Astrocyte (in vitro differentiated cells and primary cell): ENCODE results near the gene FBXO3. TPM values are rescaled to one million over a fixed set of nuclear protein-coding genes. Genes with fewer than 3 reads are reported as not detected.

ENCODE experiments used
- DNase-seq: peaks from one replicate; pipeline ENCODE4 v3.0.0-alpha.2; 2010; ENCODE audit warnings: low read depth
- FAIRE-seq: peaks from 2 replicates; lab custom pipeline; 2011; peaks lifted over from hg19 to GRCh38; lab: Jason Lieb, UNC
- H2AFZ ChIP-seq: 2 replicates; pipeline ENCODE4 v1.6.0; 2012; ENCODE audit warnings: low read depth, low read length, inconsistent platforms
- H3K27ac ChIP-seq: 2 replicates; pipeline ENCODE4 v1.5.1; 2011; ENCODE audit warnings: low read depth, low read length, inconsistent platforms
- H3K27me3 ChIP-seq: 2 replicates; pipeline ENCODE4 v1.6.0; 2011; ENCODE audit warnings: low read length, inconsistent platforms; ENCODE audit not compliant: insufficient read depth
- H3K36me3 ChIP-seq: 2 replicates; pipeline ENCODE4 v1.5.1; 2011; ENCODE audit warnings: low read length, inconsistent platforms; ENCODE audit not compliant: insufficient read depth
- H3K4me1 ChIP-seq: 2 replicates; pipeline ENCODE4 v1.5.1; 2011; ENCODE audit warnings: low read length, inconsistent platforms; ENCODE audit not compliant: insufficient read depth
- H3K4me2 ChIP-seq: 2 replicates; pipeline ENCODE4 v1.6.0; 2012; ENCODE audit warnings: low read length, inconsistent platforms
- H3K4me3 ChIP-seq: 2 replicates; pipeline ENCODE4 v1.5.1; 2011; ENCODE audit warnings: low read depth, mild to moderate bottlenecking, low read length, inconsistent platforms; ENCODE audit not compliant: insufficient read depth
- H3K79me2 ChIP-seq: 2 replicates; pipeline ENCODE4 v1.6.0; 2012; ENCODE audit warnings: mild to moderate bottlenecking, low read length, inconsistent platforms; ENCODE audit not compliant: insufficient read depth
- H3K9ac ChIP-seq: 2 replicates; pipeline ENCODE4 v1.6.0; 2012; ENCODE audit warnings: mild to moderate bottlenecking, low read length, inconsistent platforms
- H3K9me3 ChIP-seq: 2 replicates; pipeline ENCODE4 v1.5.1; 2012; ENCODE audit warnings: low read depth, mild to moderate bottlenecking, low read length, inconsistent platforms; ENCODE audit not compliant: insufficient read depth
- H4K20me1 ChIP-seq: 2 replicates; pipeline ENCODE4 v1.6.0; 2012; ENCODE audit warnings: low read length, inconsistent platforms; ENCODE audit not compliant: insufficient read depth
- H3K27ac Mint-ChIP-seq: one replicate; pipeline ENCODE4 v1.8.0; 2021; ENCODE audit warnings: mild to moderate bottlenecking, mixed read lengths; ENCODE audit not compliant: unreplicated experiment
- H3K27me3 Mint-ChIP-seq: one replicate; pipeline ENCODE4 v1.8.0; 2021; ENCODE audit warnings: low read depth, mixed read lengths; ENCODE audit not compliant: unreplicated experiment
- H3K36me3 Mint-ChIP-seq: one replicate; pipeline ENCODE4 v1.8.0; 2021; ENCODE audit warnings: low read depth, mixed read lengths; ENCODE audit not compliant: unreplicated experiment
- H3K4me1 Mint-ChIP-seq: one replicate; pipeline ENCODE4 v1.8.0; 2021; ENCODE audit warnings: low read depth, mixed read lengths; ENCODE audit not compliant: unreplicated experiment
- H3K4me3 Mint-ChIP-seq: one replicate; pipeline ENCODE4 v1.8.0; 2021; ENCODE audit warnings: mild to moderate bottlenecking, moderate library complexity, mixed read lengths; ENCODE audit not compliant: unreplicated experiment
- H3K9me3 Mint-ChIP-seq: one replicate; pipeline ENCODE4 v1.8.0; 2021; ENCODE audit warnings: mild to moderate bottlenecking, mixed read lengths; ENCODE audit not compliant: unreplicated experiment
- EZH2 ChIP-seq: IDR thresholded peaks from 2 replicates; pipeline ENCODE4 v1.6.1; 2012; ENCODE audit warnings: mild to moderate bottlenecking, low read length, inconsistent platforms; ENCODE audit not compliant: insufficient read depth
- total RNA-seq: library from RNA; stranded (reverse); gene quantifications from 2 replicates; pipeline ENCODE4 v1.2.1, GENCODE V29; 2021
- TF ChIP-seq, protein P1 (sequence below): IDR thresholded peaks from 2 replicates; pipeline ENCODE4 v1.5.1; 2011; ENCODE audit warnings: low read depth, mild to moderate bottlenecking, inconsistent platforms, low read length, moderate library complexity; ENCODE audit not compliant: insufficient read depth

Gene FBXO3
- total RNA-seq, 1 donor from 2014 or later: 23.5 TPM

DNA sequence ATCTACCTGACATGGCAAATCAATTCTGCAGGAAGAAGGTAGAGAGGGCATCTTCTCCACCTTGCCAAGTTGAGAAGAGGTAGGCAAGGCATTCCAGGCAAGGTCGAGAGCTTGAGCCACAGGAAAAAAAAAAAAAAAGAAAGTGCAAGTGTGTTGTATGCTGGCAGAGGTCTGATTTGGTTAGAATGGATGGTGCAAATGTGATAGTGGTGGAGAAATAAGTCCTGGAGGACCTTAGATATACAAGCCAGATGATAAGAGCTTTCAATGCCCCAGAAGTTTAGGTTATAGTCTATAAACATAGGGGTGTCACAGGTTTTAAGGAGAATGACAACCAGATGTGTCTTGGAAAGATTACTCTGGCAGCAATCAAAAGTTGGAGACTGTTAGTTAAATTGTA lies 1.4 kb downstream of the FBXO3 start:
- peaks cover 17% of the 10 kb centered on the region for H3K4me1 ChIP-seq
- Mint-ChIP-seq H3K27ac (peak overlapping the region; percentile 2), H3K36me3 (no peaks in the 10 kb centered on the region), H3K4me1 (peaks cover 10% of the 10 kb centered on the region), H3K4me3 (peak overlapping the region; percentile 96), H3K27me3 (no peaks in the 10 kb centered on the region), H3K9me3 (no peaks in the 10 kb centered on the region)
- peak overlapping the region; percentile 85 for H3K4me3 ChIP-seq
- H3K9ac ChIP-seq: no peak overlapping the region
- no peak overlapping the region for H2AFZ ChIP-seq
- peaks cover 5% of the 10 kb centered on the region for H3K36me3 ChIP-seq
- H3K9me3 ChIP-seq: no peaks in the 10 kb centered on the region
- H3K27me3 ChIP-seq: no peaks in the 10 kb centered on the region
- H3K4me2 ChIP-seq: peak overlapping the region; percentile 100
- FAIRE-seq (peak; percentile 29), DNase-seq (no peak)
- no peak overlapping the region for H3K27ac ChIP-seq
- H4K20me1 ChIP-seq: peaks cover 29% of the 10 kb centered on the region
- no peak for TF ChIP-seq EZH2
- TF ChIP-seq, protein P1, sequence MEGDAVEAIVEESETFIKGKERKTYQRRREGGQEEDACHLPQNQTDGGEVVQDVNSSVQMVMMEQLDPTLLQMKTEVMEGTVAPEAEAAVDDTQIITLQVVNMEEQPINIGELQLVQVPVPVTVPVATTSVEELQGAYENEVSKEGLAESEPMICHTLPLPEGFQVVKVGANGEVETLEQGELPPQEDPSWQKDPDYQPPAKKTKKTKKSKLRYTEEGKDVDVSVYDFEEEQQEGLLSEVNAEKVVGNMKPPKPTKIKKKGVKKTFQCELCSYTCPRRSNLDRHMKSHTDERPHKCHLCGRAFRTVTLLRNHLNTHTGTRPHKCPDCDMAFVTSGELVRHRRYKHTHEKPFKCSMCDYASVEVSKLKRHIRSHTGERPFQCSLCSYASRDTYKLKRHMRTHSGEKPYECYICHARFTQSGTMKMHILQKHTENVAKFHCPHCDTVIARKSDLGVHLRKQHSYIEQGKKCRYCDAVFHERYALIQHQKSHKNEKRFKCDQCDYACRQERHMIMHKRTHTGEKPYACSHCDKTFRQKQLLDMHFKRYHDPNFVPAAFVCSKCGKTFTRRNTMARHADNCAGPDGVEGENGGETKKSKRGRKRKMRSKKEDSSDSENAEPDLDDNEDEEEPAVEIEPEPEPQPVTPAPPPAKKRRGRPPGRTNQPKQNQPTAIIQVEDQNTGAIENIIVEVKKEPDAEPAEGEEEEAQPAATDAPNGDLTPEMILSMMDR: no peak
- peaks cover 31% of the 10 kb centered on the region for H3K79me2 ChIP-seq

GRCh38 chr11:33772300-33772699 lies 2.0 kb downstream of the FBXO3 start:
- Mint-ChIP-seq H3K4me1 (peaks cover 10% of the 10 kb centered on the region), H3K4me3 (peak overlapping the region; percentile 96), H3K27me3 (no peaks in the 10 kb centered on the region), H3K9me3 (no peaks in the 10 kb centered on the region), H3K36me3 (no peaks in the 10 kb centered on the region), H3K27ac (peak overlapping the region; percentile 2)
- Histone ChIP-seq H3K36me3 (peaks cover 5% of the 10 kb centered on the region), H3K9ac (no peak overlapping the region), H2AFZ (no peak overlapping the region), H3K27me3 (no peaks in the 10 kb centered on the region), H3K4me3 (no peak overlapping the region), H3K4me2 (peak overlapping the region; percentile 43), H3K9me3 (no peaks in the 10 kb centered on the region), H4K20me1 (peaks cover 29% of the 10 kb centered on the region), H3K4me1 (peaks cover 17% of the 10 kb centered on the region), H3K79me2 (peaks cover 31% of the 10 kb centered on the region), H3K27ac (no peak overlapping the region)
- FAIRE-seq (no peak), DNase-seq (no peak)
- no peak for TF ChIP-seq EZH2
- TF ChIP-seq, protein P1: no peak

DNA sequence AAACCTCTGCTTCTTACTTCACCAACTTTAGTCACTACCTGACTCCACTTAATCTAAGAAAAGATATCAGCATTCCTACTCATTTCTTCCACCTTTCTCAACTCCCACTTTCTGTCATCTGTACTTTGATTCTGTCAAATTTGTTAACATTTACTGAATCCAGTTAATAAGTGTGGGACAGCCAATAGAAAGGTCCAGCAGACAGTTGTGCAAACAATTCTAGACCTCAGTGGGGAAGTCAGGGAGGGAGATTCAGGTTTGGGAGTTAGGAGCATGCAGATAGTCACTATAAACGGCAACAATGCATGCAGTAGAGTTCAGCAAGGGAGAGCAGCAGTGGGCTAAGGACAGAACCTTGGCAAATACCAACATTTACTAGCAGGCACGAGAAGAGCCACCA lies 4.1 kb downstream of the FBXO3 start:
- Histone ChIP-seq H3K9me3 (no peaks in the 10 kb centered on the region), H3K4me2 (no peak overlapping the region), H3K27me3 (no peaks in the 10 kb centered on the region), H3K27ac (no peak overlapping the region), H2AFZ (no peak overlapping the region), H3K9ac (no peak overlapping the region), H3K4me1 (peaks cover 16% of the 10 kb centered on the region), H3K79me2 (peaks cover 31% of the 10 kb centered on the region), H4K20me1 (peaks cover 29% of the 10 kb centered on the region), H3K36me3 (peaks cover 5% of the 10 kb centered on the region), H3K4me3 (no peak overlapping the region)
- no peak for TF ChIP-seq EZH2
- TF ChIP-seq, protein P1: no peak
- no peak for FAIRE-seq
- no peak for DNase-seq
- Mint-ChIP-seq H3K4me3 (no peak overlapping the region), H3K4me1 (peaks cover 10% of the 10 kb centered on the region), H3K9me3 (no peaks in the 10 kb centered on the region), H3K36me3 (no peaks in the 10 kb centered on the region), H3K27ac (no peak overlapping the region), H3K27me3 (no peaks in the 10 kb centered on the region)
